ENCODE measurements around the gene TBC1D10A.

Gene TBC1D10A

DNA sequence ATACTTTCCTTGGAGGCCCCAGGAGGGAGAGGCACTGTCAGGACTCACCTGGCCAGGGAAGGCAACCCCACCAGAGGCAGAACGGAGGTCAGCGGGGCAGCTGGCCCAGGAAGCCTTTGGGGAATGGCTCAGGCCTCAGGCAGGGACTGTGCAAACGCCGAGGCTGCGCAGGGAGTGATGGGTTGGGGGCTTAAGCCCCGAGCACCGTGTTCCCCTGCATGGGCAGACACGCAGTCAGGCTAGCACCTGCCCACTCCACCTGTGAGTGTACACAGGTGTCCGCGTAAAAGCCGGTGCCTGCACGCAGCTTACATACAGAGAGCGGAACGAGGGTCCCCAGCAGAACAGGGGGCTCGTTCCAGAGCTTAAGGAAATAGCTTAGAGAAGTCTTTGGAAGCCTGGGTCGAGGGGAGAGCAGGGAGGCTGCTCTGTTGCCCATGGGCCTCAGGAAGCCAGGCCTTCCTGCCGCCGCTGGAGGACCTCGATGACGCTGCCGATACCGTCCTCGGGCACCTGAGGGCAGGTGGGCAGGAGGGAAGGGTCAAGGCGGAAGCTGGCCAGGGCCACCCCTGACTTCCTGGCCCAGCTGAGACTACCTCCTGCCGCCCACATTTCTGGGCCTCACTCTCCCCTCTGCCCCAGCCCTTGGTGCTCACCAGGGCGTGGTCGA lies 41.4 kb downstream of the TBC1D10A start:
- DNase-seq (ENCODE audit: low read depth): no peak
- TF ChIP-seq, protein P1, sequence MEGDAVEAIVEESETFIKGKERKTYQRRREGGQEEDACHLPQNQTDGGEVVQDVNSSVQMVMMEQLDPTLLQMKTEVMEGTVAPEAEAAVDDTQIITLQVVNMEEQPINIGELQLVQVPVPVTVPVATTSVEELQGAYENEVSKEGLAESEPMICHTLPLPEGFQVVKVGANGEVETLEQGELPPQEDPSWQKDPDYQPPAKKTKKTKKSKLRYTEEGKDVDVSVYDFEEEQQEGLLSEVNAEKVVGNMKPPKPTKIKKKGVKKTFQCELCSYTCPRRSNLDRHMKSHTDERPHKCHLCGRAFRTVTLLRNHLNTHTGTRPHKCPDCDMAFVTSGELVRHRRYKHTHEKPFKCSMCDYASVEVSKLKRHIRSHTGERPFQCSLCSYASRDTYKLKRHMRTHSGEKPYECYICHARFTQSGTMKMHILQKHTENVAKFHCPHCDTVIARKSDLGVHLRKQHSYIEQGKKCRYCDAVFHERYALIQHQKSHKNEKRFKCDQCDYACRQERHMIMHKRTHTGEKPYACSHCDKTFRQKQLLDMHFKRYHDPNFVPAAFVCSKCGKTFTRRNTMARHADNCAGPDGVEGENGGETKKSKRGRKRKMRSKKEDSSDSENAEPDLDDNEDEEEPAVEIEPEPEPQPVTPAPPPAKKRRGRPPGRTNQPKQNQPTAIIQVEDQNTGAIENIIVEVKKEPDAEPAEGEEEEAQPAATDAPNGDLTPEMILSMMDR (conservative IDR thresholded peaks at IDR 0.05; ENCODE audit: low read depth, low read length): no peak
- no peak overlapping the region for H3K4me3 ChIP-seq (ENCODE audit: low read length)

DNA sequence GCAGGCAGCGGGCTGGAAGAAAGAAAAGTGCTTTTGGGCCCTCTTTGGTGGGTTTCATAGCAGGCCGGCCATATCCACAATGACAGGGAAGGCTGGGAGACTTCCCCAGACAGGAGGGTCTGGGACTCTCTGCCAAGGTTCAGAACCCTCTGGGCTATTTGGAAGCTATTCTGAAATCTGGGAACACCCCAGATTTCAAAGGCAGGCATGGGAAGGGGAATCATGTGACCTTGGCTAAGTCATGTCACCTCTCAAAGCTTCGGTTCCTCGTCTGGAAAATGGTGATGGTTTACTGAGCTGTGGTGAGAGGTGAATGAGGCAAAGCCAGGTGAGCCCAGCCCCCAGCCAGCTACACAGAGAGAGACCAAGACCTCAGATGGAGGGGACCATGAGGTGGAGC lies 42.1 kb downstream of the TBC1D10A start:
- H3K4me3 ChIP-seq (ENCODE audit: low read length): no peak overlapping the region
- TF ChIP-seq, protein P1 (conservative IDR thresholded peaks at IDR 0.05; ENCODE audit: low read depth, low read length): no peak
- DNase-seq (ENCODE audit: low read depth): no peak

DNA sequence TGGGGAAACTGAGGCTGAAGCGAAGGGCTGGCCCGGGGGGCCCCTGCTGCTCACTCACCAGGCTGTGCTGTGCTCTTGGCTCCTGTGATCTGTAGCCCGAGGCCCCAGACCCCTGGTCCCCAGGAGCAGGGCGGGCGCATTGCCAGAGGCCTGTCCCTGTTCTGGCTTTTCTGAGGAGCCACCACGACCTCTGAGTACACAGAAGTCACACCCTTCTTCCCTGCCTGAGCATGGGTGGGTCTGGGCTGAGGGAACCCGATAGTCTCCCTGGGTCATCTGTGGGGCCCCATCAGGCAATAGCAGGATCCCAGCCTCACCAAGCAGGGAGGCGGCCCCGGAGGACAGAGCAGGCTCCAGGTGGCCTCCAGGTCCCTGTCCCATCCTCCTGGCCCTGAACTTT lies 42.6 kb downstream of the TBC1D10A start:
- DNase-seq (ENCODE audit: low read depth): no peak
- TF ChIP-seq, protein P1 (conservative IDR thresholded peaks at IDR 0.05; ENCODE audit: low read depth, low read length): no peak
- H3K4me3 ChIP-seq (ENCODE audit: low read length): no peak overlapping the region

DNA sequence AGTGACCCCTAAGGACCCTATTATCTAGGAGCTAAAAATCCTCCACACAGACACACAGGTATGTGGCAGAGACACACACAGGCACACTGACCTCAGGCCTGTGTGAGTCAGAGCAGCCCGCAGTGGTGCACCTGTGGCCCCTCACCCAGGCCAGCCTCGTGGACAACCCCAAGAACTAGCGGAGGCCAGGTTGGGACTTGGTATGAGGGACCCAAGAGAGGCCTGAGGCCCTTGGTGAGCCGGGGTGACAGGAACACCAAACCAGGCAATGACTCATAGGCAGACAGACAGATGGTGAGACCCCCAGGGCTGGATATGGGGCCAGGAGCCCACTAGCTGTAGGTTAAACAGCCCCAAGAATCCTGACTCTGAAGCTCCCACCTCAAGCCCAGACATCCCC lies 43.4 kb downstream of the TBC1D10A start:
- H3K4me3 ChIP-seq (ENCODE audit: low read length): no peak overlapping the region
- no peak for DNase-seq (ENCODE audit: low read depth)
- TF ChIP-seq, protein P1 (conservative IDR thresholded peaks at IDR 0.05; ENCODE audit: low read depth, low read length): no peak

DNA sequence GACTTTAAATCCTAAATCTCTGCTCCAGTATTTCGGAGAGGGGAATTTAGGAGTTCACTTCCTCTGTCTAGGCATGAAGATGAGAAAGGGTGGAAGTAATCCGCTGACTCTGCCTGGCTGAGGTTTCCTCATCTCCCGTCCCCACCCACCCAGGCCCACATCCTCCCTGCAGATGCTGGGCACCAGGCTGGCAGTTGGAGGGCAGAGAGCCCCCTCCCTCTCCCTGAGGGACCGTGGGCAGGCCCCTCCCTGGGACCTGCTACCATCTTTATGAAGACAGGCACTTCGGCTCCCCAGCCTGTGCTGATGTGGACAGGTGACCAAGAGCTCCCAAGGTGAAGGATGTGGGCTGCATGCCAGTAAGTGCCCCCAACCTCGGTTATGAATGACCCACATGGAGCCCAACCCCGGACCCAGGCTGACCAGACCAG lies 44.1 kb downstream of the TBC1D10A start:
- DNase-seq (ENCODE audit: low read depth): no peak
- no peak overlapping the region for H3K4me3 ChIP-seq (ENCODE audit: low read length)
- TF ChIP-seq, protein P1 (conservative IDR thresholded peaks at IDR 0.05; ENCODE audit: low read depth, low read length): no peak

DNA sequence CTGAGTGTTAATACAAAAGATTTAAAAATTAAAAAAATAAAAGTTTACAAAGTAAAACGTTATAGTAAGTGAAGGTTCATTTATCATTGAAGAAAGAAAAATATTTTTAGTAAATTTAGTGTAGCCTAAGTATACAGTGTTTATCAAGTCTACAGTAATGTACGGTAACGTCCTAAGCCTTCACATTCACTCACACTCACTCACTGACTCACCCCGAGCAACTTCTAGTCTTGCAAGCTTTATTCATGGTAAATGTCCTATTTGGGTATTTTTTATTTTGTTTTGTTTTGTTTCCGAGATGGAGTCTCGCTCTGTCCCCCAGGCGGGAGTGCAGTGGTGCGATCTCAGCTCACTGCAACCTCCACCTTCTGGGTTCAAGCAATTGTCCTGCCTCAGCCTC lies 46.2 kb downstream of the TBC1D10A start:
- no peak for DNase-seq (ENCODE audit: low read depth)
- H3K4me3 ChIP-seq (ENCODE audit: low read length): no peak overlapping the region
- TF ChIP-seq, protein P1 (conservative IDR thresholded peaks at IDR 0.05; ENCODE audit: low read depth, low read length): no peak

DNA sequence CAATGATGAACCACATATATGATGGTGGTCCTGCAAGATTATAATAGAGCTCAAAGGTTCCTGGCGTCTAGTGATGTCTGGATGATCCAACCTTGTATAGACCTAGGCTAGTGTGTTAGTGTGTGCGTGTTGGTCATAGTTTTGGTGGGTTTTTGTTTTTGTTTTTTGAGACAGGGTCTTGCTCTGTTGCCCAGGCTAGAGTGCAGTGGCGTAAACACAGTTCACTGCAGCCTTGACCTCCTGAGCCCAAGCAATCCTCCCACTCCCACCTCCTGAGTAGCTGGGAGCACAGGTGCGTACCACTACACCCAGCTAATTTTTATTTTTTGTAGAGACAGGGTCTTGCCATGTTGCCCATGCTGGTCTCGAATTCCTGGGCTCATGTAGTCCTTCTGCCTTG lies 46.8 kb downstream of the TBC1D10A start:
- TF ChIP-seq, protein P1 (conservative IDR thresholded peaks at IDR 0.05; ENCODE audit: low read depth, low read length): no peak
- no peak overlapping the region for H3K4me3 ChIP-seq (ENCODE audit: low read length)
- DNase-seq (ENCODE audit: low read depth): no peak

All from retinal pigment epithelial cell (primary cell).